Esophagus muscularis mucosa (tissue), 3 donors: ENCODE results near the gene SMCO4.

ENCODE experiments used
- CTCF ChIP-seq, 3 experiments: fragments of 200-600 bp in 2 of 3; fragments of 450-650 bp in 1 of 3; sonication (generic) in 2 of 3; IDR thresholded peaks; one replicate each; pipeline ENCODE4 v1.5.1; 2017 to 2019; ENCODE audit warnings: antibody characterized with exemption in 3 of 3, mild to moderate bottlenecking in 2 of 3, moderate library complexity in 1 of 3
- POLR2A ChIP-seq: fragments of 450-650 bp; IDR thresholded peaks from one replicate; pipeline ENCODE4 v1.6.1; 2017; ENCODE audit warnings: antibody characterized with exemption, moderate library complexity, mild to moderate bottlenecking, low read depth
- POLR2AphosphoS5 ChIP-seq, 2 donors: sonication (generic); formaldehyde crosslinking; IDR thresholded peaks; one replicate each; pipeline ENCODE4 v1.6.1; 2017; ENCODE audit warnings: antibody characterized with exemption in 2 of 2

- TF ChIP-seq CTCF (IDR thresholded peaks at IDR 0.05) (no peak), POLR2AphosphoS5 (IDR thresholded peaks at IDR 0.05) (no peak), POLR2A (no peak)
Observed at GRCh38 chr11:93542811-93543229, 371 bp downstream of the SMCO4 start.
